ENCODE data around the gene SNTA1. TPM values are rescaled to one million over a fixed set of nuclear protein-coding genes. Genes with fewer than 3 reads are reported as not detected.

SNTA1 gene
- total RNA-seq, 4 donors from 2014 or later = 24.1 to 51.6 (median 42.3) TPM

DNA sequence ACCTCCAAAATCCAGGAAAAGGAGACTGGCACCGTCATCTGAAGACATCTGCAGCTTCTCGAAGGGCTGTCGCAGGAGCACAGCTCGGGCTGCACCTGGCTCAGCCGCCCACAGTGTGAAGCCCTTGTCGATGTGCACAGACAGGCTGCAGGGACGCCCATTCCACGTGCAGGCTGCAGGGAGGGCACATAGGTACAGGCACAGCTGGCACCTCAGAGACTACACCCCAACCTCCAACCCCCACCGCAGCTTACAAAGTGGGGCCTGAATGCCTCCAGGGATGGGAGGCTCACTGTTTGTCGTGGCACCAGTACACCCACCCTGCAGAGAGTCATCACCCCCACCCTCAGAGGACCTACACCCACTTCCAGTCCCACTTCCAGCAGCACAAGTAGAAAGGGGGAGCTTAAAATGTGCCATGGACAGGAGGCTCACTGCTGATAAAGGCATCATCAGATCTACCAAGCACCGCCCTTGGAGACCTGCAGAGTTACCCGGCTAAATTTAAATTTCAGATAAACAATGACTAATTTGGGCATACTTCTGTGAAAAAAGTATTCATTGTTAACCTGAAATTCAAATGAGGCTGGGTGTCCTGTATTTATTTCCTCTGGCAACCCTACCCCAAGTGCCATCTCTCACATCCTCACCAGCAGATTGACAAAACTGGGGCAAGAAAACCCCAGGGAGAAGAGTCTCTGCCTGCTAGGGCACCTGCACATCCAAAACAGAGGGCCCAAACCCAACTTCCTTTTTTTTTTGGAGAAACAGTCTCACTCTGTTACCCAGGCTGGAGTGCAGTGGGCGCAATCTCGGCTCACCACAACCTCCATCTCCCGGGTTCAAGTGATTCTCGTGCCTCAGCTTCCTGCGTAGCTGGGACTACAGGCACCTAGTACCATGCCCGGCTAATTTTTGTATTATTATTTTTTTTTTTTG, 34.6 kb downstream of the SNTA1 start:
- Histone ChIP-seq H3K4me3 (no peak overlapping the region), H3K4me1 (no peaks in the 10 kb centered on the region), H3K27ac (replicated peaks in 1 of 4) (no peak overlapping the region), H3K9me3 (no peaks in the 10 kb centered on the region), H3K27me3 (no peaks in the 10 kb centered on the region), H3K36me3 (peaks cover 16 to 81% (median 67%) of the 10 kb centered on the region in 4 donors)
- WGBS = 87% methylated on average over 8 of the region's 18 CpGs
- intact Hi-C loops (cut with DNase I) = no loop called here
- TF ChIP-seq POLR2A (IDR thresholded peaks at IDR 0.05; ENCODE audit: low read depth) = no peak
- TF ChIP-seq, protein P1, sequence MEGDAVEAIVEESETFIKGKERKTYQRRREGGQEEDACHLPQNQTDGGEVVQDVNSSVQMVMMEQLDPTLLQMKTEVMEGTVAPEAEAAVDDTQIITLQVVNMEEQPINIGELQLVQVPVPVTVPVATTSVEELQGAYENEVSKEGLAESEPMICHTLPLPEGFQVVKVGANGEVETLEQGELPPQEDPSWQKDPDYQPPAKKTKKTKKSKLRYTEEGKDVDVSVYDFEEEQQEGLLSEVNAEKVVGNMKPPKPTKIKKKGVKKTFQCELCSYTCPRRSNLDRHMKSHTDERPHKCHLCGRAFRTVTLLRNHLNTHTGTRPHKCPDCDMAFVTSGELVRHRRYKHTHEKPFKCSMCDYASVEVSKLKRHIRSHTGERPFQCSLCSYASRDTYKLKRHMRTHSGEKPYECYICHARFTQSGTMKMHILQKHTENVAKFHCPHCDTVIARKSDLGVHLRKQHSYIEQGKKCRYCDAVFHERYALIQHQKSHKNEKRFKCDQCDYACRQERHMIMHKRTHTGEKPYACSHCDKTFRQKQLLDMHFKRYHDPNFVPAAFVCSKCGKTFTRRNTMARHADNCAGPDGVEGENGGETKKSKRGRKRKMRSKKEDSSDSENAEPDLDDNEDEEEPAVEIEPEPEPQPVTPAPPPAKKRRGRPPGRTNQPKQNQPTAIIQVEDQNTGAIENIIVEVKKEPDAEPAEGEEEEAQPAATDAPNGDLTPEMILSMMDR (IDR thresholded peaks at IDR 0.05) = no peak
- TF ChIP-seq EP300 (IDR thresholded peaks at IDR 0.05) = no peak
- TF ChIP-seq POLR2AphosphoS5 (IDR thresholded peaks at IDR 0.05) = no peak
- no peak for DNase-seq (ENCODE audit: extremely low spot score)

DNA sequence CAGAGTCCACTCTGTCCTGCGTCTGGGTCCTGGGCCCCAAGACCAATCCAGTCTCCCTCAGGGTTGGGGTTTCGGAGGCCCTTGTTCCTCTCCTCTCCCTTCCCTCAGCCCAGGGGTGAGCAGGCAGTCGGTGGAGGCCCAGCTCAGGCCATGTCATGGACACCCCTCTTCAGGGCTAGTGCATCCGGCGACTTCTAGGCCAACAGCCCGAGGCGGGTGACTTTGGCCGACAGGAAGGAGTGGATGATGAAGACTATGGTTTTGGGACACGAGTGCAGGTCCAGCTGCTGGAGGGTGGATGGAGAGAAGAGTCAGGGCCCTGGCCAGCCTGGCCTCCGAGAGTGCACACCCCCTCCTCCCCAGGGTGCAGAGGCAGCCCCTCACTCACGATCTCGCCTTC, 35.2 kb downstream of the SNTA1 start:
- Histone ChIP-seq H3K27ac (replicated peaks in 1 of 4) (no peak overlapping the region), H3K4me1 (no peaks in the 10 kb centered on the region), H3K9me3 (no peaks in the 10 kb centered on the region), H3K36me3 (peaks cover 16 to 79% (median 67%) of the 10 kb centered on the region in 4 donors), H3K27me3 (no peaks in the 10 kb centered on the region), H3K4me3 (no peak overlapping the region)
- intact Hi-C loops (cut with DNase I) = no loop called here
- no peak for DNase-seq (ENCODE audit: extremely low spot score)
- WGBS = 74% methylated on average over 8 of the region's 12 CpGs
- TF ChIP-seq POLR2AphosphoS5 (IDR thresholded peaks at IDR 0.05) = no peak
- no peak for TF ChIP-seq EP300 (IDR thresholded peaks at IDR 0.05)
- TF ChIP-seq POLR2A (IDR thresholded peaks at IDR 0.05; ENCODE audit: low read depth) = no peak
- TF ChIP-seq, protein P1 (IDR thresholded peaks at IDR 0.05) = no peak

DNA sequence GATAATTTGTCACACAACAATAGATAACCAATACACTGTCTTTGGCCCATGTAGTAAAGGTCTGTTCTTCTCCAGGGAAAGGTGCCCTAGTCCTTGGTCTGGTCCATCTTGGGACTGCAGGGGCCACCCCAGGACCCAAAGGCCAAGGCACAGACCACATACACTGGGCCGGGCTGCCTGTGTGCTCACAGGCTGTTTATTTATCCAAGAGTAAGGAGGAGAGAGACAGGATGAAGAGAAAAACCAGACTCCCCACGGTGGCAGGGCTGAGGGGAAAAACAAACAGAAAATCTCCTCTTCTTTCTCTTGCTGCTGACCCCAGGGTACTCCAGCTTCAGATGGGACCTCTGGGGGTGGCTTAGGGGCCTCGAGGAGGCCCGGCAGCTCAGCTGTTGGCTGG, 35.8 kb downstream of the SNTA1 start:
- 34% methylated on average over 4 of the region's 4 CpGs for WGBS
- Histone ChIP-seq H3K9me3 (no peaks in the 10 kb centered on the region), H3K4me1 (peaks cover 0 to 1% (median under 1%) of the 10 kb centered on the region in 4 donors), H3K36me3 (peaks cover 16 to 74% (median 62%) of the 10 kb centered on the region in 4 donors), H3K27me3 (no peaks in the 10 kb centered on the region), H3K27ac (replicated peaks in 1 of 4) (no peak overlapping the region), H3K4me3 (no peak overlapping the region)
- no peak for DNase-seq (ENCODE audit: extremely low spot score)
- no peak for TF ChIP-seq POLR2A (IDR thresholded peaks at IDR 0.05; ENCODE audit: low read depth)
- no peak for TF ChIP-seq POLR2AphosphoS5 (IDR thresholded peaks at IDR 0.05)
- TF ChIP-seq, protein P1 (IDR thresholded peaks at IDR 0.05) = no peak
- no peak for TF ChIP-seq EP300 (IDR thresholded peaks at IDR 0.05)
- intact Hi-C loops (cut with DNase I) = no loop called here

GRCh38 chr20:33407251-33407650, 36.3 kb downstream of the SNTA1 start:
- Histone ChIP-seq H3K4me3 (no peak overlapping the region), H3K27me3 (no peaks in the 10 kb centered on the region), H3K9me3 (no peaks in the 10 kb centered on the region), H3K27ac (replicated peaks in 1 of 4) (no peak overlapping the region), H3K4me1 (peaks cover 0 to 7% (median 6%) of the 10 kb centered on the region in 4 donors), H3K36me3 (peaks cover 13 to 68% (median 56%) of the 10 kb centered on the region in 4 donors)
- TF ChIP-seq, protein P1 (IDR thresholded peaks at IDR 0.05) = no peak
- intact Hi-C loops (cut with DNase I) = no loop called here
- 25% methylated on average over 1 of the region's 1 CpG for WGBS
- no peak for DNase-seq (ENCODE audit: extremely low spot score)
